Loucy (cell line): ENCODE measurements around the gene SYNM.

Source experiments
- EZH2phosphoT487 ChIP-seq: fragments of 200-600 bp; IDR thresholded peaks from 2 replicates; pipeline ENCODE4 v1.6.1; 2018; ENCODE audit warnings: antibody characterized with exemption, mild to moderate bottlenecking, moderate library complexity, borderline replicate concordance
- TF ChIP-seq, protein P1 (sequence below): fragments of 200-600 bp; sonication (generic); conservative IDR thresholded peaks from 2 replicates; pipeline ENCODE4 v1.5.1; 2014; ENCODE audit warnings: mild to moderate bottlenecking, antibody characterized with exemption, low read length

DNA sequence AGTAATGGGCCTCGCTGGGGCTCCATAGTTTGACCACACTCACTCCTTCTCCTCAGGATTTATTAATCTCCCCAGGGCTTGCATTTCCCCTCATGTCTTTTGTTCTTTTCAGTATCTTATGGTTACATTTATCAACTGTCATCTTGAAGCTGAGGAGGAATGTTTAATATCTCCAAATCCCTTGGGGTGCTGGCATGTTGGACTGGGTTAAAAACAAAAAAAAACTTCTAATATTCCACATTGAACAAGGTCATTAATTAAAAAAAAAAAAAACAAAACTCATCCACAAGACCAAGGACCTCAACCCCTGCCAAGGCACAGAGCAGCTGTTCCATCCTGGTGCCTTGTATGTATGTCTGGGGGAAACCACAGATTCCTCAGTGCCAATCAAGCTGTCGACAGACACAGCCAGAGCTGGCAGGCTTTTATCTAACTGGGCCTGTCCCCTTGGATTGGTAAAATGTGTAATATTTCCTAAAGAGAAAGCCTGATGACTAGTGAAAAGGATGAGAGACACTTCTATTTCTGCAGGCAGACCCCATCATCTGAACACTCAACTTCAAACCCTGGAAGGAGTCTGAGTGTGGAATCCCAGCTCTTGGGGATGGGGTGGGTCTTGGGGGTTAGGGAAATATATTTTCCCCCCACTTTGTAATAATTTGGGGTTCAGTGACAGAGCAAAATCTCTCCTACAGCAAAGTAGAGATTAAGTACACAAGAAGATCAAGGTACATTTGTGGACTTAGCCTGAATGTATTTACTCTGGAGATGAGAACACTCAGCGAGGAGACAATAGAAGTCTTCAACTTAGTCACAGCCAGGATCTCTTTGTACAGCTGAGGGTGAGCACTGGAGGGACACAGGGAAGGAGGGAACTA, 75.4 kb downstream of the SYNM start:
- TF ChIP-seq, protein P1, sequence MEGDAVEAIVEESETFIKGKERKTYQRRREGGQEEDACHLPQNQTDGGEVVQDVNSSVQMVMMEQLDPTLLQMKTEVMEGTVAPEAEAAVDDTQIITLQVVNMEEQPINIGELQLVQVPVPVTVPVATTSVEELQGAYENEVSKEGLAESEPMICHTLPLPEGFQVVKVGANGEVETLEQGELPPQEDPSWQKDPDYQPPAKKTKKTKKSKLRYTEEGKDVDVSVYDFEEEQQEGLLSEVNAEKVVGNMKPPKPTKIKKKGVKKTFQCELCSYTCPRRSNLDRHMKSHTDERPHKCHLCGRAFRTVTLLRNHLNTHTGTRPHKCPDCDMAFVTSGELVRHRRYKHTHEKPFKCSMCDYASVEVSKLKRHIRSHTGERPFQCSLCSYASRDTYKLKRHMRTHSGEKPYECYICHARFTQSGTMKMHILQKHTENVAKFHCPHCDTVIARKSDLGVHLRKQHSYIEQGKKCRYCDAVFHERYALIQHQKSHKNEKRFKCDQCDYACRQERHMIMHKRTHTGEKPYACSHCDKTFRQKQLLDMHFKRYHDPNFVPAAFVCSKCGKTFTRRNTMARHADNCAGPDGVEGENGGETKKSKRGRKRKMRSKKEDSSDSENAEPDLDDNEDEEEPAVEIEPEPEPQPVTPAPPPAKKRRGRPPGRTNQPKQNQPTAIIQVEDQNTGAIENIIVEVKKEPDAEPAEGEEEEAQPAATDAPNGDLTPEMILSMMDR, result no peak
- TF ChIP-seq EZH2phosphoT487, result no peak
